ENCODE data around the gene FGFR2. TPM values are rescaled to one million over a fixed set of nuclear protein-coding genes. Genes with fewer than 3 reads are reported as not detected.

Gene FGFR2
- total RNA-seq, 2 donors from 2014 or later = 49.7 to 78.5 TPM

- WGBS = 79% methylated on average over 7 of the region's 7 CpGs
- no peak for TF ChIP-seq CTCF (IDR thresholded peaks at IDR 0.05)
- intact Hi-C loops (cut with DNase I) = loop anchor here (10.0 kb wide), 1 partner anchor 279 kb away; no protein-coding TSS in a partner anchor
- no peaks in the 10 kb centered on the region for H3K36me3 ChIP-seq
- H3K4me3 ChIP-seq = no peak overlapping the region
- no peaks in the 10 kb centered on the region for H3K4me1 ChIP-seq (replicated peaks)
- H3K27me3 ChIP-seq (replicated peaks; ENCODE audit: insufficient read depth) = no peaks in the 10 kb centered on the region
- no peaks in the 10 kb centered on the region for H3K9me3 ChIP-seq
- no peak overlapping the region for H3K27ac ChIP-seq
- DNase-seq (ENCODE audit: low spot score) = no peak
These were observed 17.6 kb upstream of the FGFR2 start for GRCh38 chr10:121615836-121616235.

- TF ChIP-seq POLR2A (IDR thresholded peaks at IDR 0.05) (no peak), POLR2AphosphoS5 (IDR thresholded peaks at IDR 0.05) (no peak), CTCF (IDR thresholded peaks at IDR 0.05) (no peak)
- H3K27ac ChIP-seq = no peak overlapping the region
- H3K27me3 ChIP-seq (replicated peaks; ENCODE audit: insufficient read depth) = no peaks in the 10 kb centered on the region
- intact Hi-C loops (cut with DNase I) = loop anchor here (10.0 kb wide), 1 partner anchor 279 kb away; no protein-coding TSS in a partner anchor
- no peaks in the 10 kb centered on the region for H3K9me3 ChIP-seq
- DNase-seq (ENCODE audit: low spot score) = no peak
- H3K4me1 ChIP-seq (replicated peaks) = no peaks in the 10 kb centered on the region
- H3K4me3 ChIP-seq = no peak overlapping the region
- WGBS = 64% methylated on average over 12 of the region's 12 CpGs
- no peaks in the 10 kb centered on the region for H3K36me3 ChIP-seq
These were observed 17.2 kb upstream of the FGFR2 start for GRCh38 chr10:121615435-121615793.

- intact Hi-C loops (cut with DNase I) = loop anchor here (5.0 to 10.0 kb wide), 2 partner anchors 117 to 280 kb away; no protein-coding TSS in a partner anchor
- no peak for TF ChIP-seq POLR2A (IDR thresholded peaks at IDR 0.05)
- no peak for TF ChIP-seq POLR2AphosphoS5 (IDR thresholded peaks at IDR 0.05)
- no peak for TF ChIP-seq CTCF (IDR thresholded peaks at IDR 0.05)
- Histone ChIP-seq H3K36me3 (no peaks in the 10 kb centered on the region), H3K27ac (no peak overlapping the region), H3K4me3 (no peak overlapping the region), H3K27me3 (replicated peaks; ENCODE audit: insufficient read depth) (no peaks in the 10 kb centered on the region), H3K4me1 (replicated peaks) (no peaks in the 10 kb centered on the region), H3K9me3 (no peaks in the 10 kb centered on the region)
- DNase-seq (ENCODE audit: low spot score) = no peak
- WGBS = 55% methylated on average over 9 of the region's 9 CpGs
These were observed 16.6 kb upstream of the FGFR2 start for GRCh38 chr10:121614613-121615434.

- H3K27me3 ChIP-seq (replicated peaks; ENCODE audit: insufficient read depth) = no peaks in the 10 kb centered on the region
- TF ChIP-seq POLR2AphosphoS5 (IDR thresholded peaks at IDR 0.05) (no peak), POLR2A (IDR thresholded peaks at IDR 0.05) (no peak), CTCF (IDR thresholded peaks at IDR 0.05) (no peak)
- intact Hi-C loops (cut with DNase I) = loop anchor here (5.0 to 10.0 kb wide), 2 partner anchors 119 to 281 kb away; no protein-coding TSS in a partner anchor
- 86% methylated on average over 6 of the region's 6 CpGs for WGBS
- no peaks in the 10 kb centered on the region for H3K36me3 ChIP-seq
- no peak overlapping the region for H3K4me3 ChIP-seq
- no peak for DNase-seq (ENCODE audit: low spot score)
- no peaks in the 10 kb centered on the region for H3K9me3 ChIP-seq
- no peak overlapping the region for H3K27ac ChIP-seq
- H3K4me1 ChIP-seq (replicated peaks) = no peaks in the 10 kb centered on the region
These were observed 15.2 kb upstream of the FGFR2 start for GRCh38 chr10:121613456-121613855.
